Neural progenitor cell (in vitro differentiated cells): ENCODE results near the gene ANO7.

ENCODE experiments used
- CTCF ChIP-seq: fragments of 200-600 bp; sonication (generic); IDR thresholded peaks from 2 replicates; pipeline ENCODE4 v1.5.1; 2017; ENCODE audit warnings: antibody characterized with exemption, mild to moderate bottlenecking
- EZH2 ChIP-seq: fragments of 200-600 bp; sonication (generic); IDR thresholded peaks from 2 replicates; pipeline ENCODE4 v1.6.1; 2017; ENCODE audit warnings: antibody characterized with exemption, mild to moderate bottlenecking, moderate library complexity

GRCh38 chr2:241199286-241199685, 10.8 kb downstream of the ANO7 start:
- no peak for TF ChIP-seq CTCF
- no peak for TF ChIP-seq EZH2
